ENCODE data around the gene IL6ST. TPM values are rescaled to one million over a fixed set of nuclear protein-coding genes. Genes with fewer than 3 reads are reported as not detected.

Gene IL6ST
- total RNA-seq, 1 experiment from 2014 or later, result 60.2 TPM

DNA sequence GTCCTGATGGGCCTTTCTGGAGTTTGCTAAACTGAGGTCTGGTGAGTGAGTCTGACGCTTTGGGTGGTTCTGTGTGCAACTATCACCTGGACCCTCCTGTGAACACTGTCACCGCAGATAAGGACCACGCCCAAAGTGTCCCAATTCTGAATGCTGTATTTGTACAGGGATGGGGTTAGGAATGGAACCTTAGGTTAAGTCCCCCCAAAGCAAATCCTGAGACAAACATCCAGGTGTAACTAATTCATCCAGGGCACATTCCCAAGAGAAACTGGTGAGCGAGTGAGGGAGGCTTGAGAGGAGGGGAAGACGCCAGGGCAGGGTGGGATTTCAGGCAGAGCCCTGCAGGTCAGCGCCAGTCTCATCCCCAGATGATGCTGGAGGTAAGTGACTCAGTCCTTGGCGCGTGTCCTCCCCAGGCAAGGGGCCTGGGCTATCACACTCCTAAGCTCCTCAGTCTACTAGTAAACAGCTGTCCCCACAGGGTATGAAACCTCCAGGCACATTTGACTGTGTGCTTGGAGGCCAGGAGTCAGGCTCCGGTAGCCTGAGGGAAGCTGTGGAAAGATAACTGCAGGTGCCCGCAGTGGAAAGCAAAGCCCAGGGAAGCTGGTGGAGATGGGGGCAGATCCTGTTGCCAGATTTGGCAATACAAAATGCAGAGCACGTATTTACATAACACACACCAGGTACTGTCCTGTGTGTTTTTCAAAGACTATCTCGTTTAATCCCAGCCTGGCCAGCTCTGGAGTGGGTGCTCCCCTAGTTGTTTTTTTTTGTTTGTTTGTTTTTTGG, 66.7 kb downstream of the IL6ST start:
- intact Hi-C loops (cut with micrococcal nuclease; ENCODE audit: unreplicated experiment), result no loop called here
- Histone ChIP-seq H3F3A (ENCODE audit: insufficient read depth, low read depth) (no peaks in the 10 kb centered on the region), H3K27me3 (ENCODE audit: insufficient read depth, low read depth) (no peaks in the 10 kb centered on the region), H2AFZ (no peak overlapping the region), H3K27ac (no peak overlapping the region), H3K79me2 (ENCODE audit: low read depth) (no peaks in the 10 kb centered on the region), H4K20me1 (ENCODE audit: insufficient read depth) (no peaks in the 10 kb centered on the region), H3K36me3 (ENCODE audit: low read depth) (no peaks in the 10 kb centered on the region), H3K4me3 (no peak overlapping the region), H3K4me2 (no peak overlapping the region), H3K9me2 (ENCODE audit: insufficient read depth) (no peaks in the 10 kb centered on the region), H3K9me3 (ENCODE audit: insufficient read depth, low read depth) (no peaks in the 10 kb centered on the region), H3K4me1 (replicated peaks; ENCODE audit: insufficient read depth) (0 out of 2 replicates have a peak, but pooled peaks cover 1% of the 10 kb centered on the region)
- POLR2A ChIA-PET (ENCODE audit: unreplicated experiment), result interaction anchor here (0.7 kb wide), 1 partner anchor 550 kb away, joined by 3 read pairs; no protein-coding TSS in a partner anchor
- no peak for DNase-seq
- TF ChIP-seq EZH2 (IDR thresholded peaks at IDR 0.05; ENCODE audit: low read depth) (no peak), CTCF (conservative IDR thresholded peaks at IDR 0.05) (no peak)
- BruUV-seq (replicated peaks), result no TSS peak
- CTCF ChIA-PET, result interaction anchor here (0.7 kb wide), 1 partner anchor 227 kb away, joined by 8 read pairs; no protein-coding TSS in a partner anchor

- Histone ChIP-seq H3K27me3 (ENCODE audit: insufficient read depth, low read depth) (no peaks in the 10 kb centered on the region), H3F3A (ENCODE audit: insufficient read depth, low read depth) (no peaks in the 10 kb centered on the region), H3K9me3 (ENCODE audit: insufficient read depth, low read depth) (no peaks in the 10 kb centered on the region), H3K9me2 (ENCODE audit: insufficient read depth) (no peaks in the 10 kb centered on the region), H3K36me3 (ENCODE audit: low read depth) (no peaks in the 10 kb centered on the region), H3K79me2 (ENCODE audit: low read depth) (no peaks in the 10 kb centered on the region), H3K27ac (no peak overlapping the region), H4K20me1 (ENCODE audit: insufficient read depth) (no peaks in the 10 kb centered on the region), H3K4me1 (replicated peaks; ENCODE audit: insufficient read depth) (no peaks in the 10 kb centered on the region), H3K4me2 (no peak overlapping the region), H3K4me3 (no peak overlapping the region), H2AFZ (no peak overlapping the region)
- CTCF ChIA-PET, result no interaction called here
- TF ChIP-seq EZH2 (IDR thresholded peaks at IDR 0.05; ENCODE audit: low read depth) (no peak), CTCF (conservative IDR thresholded peaks at IDR 0.05) (no peak)
- no peak for DNase-seq
- intact Hi-C loops (cut with micrococcal nuclease; ENCODE audit: unreplicated experiment), result no loop called here
- POLR2A ChIA-PET (ENCODE audit: unreplicated experiment), result no interaction called here
- no TSS peak for BruUV-seq (replicated peaks)
Observed at GRCh38 chr5:55926476-55926875, 68.3 kb downstream of the IL6ST start.

GRCh38 chr5:55925712-55926111, 69.1 kb downstream of the IL6ST start:
- intact Hi-C loops (cut with micrococcal nuclease; ENCODE audit: unreplicated experiment), result no loop called here
- H3K9me2 ChIP-seq (ENCODE audit: insufficient read depth), result no peaks in the 10 kb centered on the region
- H3K79me2 ChIP-seq (ENCODE audit: low read depth), result no peaks in the 10 kb centered on the region
- POLR2A ChIA-PET (ENCODE audit: unreplicated experiment), result no interaction called here
- no peak overlapping the region for H3K4me3 ChIP-seq
- H4K20me1 ChIP-seq (ENCODE audit: insufficient read depth), result no peaks in the 10 kb centered on the region
- no peaks in the 10 kb centered on the region for H3K9me3 ChIP-seq (ENCODE audit: insufficient read depth, low read depth)
- no peak overlapping the region for H3K27ac ChIP-seq
- H3K27me3 ChIP-seq (ENCODE audit: insufficient read depth, low read depth), result no peaks in the 10 kb centered on the region
- TF ChIP-seq EZH2 (IDR thresholded peaks at IDR 0.05; ENCODE audit: low read depth), result no peak
- no peak for TF ChIP-seq CTCF (conservative IDR thresholded peaks at IDR 0.05)
- no peak overlapping the region for H2AFZ ChIP-seq
- no peak overlapping the region for H3K4me2 ChIP-seq
- CTCF ChIA-PET, result no interaction called here
- no peaks in the 10 kb centered on the region for H3K36me3 ChIP-seq (ENCODE audit: low read depth)
- no peaks in the 10 kb centered on the region for H3K4me1 ChIP-seq (replicated peaks; ENCODE audit: insufficient read depth)
- H3F3A ChIP-seq (ENCODE audit: insufficient read depth, low read depth), result no peaks in the 10 kb centered on the region
- no peak for DNase-seq
- BruUV-seq (replicated peaks), result no TSS peak

All from PC-9 (cell line).